ENCODE data around the gene ARL10.

ARL10 gene

GRCh38 chr5:176389135-176390123 lies 24.1 kb downstream of the ARL10 start:
- no peak for TF ChIP-seq CTCF (conservative IDR thresholded peaks at IDR 0.05; ENCODE audit: low read depth, low read length)
- DNase-seq (ENCODE audit: low read depth): no peak
- H3K4me3 ChIP-seq (ENCODE audit: low read length): peak overlapping the region; percentile 94

GRCh38 chr5:176391479-176391878 lies 26.2 kb downstream of the ARL10 start:
- no peak for DNase-seq (ENCODE audit: low read depth)
- TF ChIP-seq CTCF (conservative IDR thresholded peaks at IDR 0.05; ENCODE audit: low read depth, low read length): no peak
- no peak overlapping the region for H3K4me3 ChIP-seq (ENCODE audit: low read length)

GRCh38 chr5:176391999-176392398 lies 26.7 kb downstream of the ARL10 start:
- DNase-seq (ENCODE audit: low read depth): no peak
- no peak for TF ChIP-seq CTCF (conservative IDR thresholded peaks at IDR 0.05; ENCODE audit: low read depth, low read length)
- no peak overlapping the region for H3K4me3 ChIP-seq (ENCODE audit: low read length)

GRCh38 chr5:176392526-176392925 lies 27.2 kb downstream of the ARL10 start:
- no peak for TF ChIP-seq CTCF (conservative IDR thresholded peaks at IDR 0.05; ENCODE audit: low read depth, low read length)
- H3K4me3 ChIP-seq (ENCODE audit: low read length): no peak overlapping the region
- DNase-seq (ENCODE audit: low read depth): no peak

- DNase-seq (ENCODE audit: low read depth): no peak
- no peak overlapping the region for H3K4me3 ChIP-seq (ENCODE audit: low read length)
- no peak for TF ChIP-seq CTCF (conservative IDR thresholded peaks at IDR 0.05; ENCODE audit: low read depth, low read length)
These were observed 28.8 kb downstream of the ARL10 start for GRCh38 chr5:176394096-176394495.

- TF ChIP-seq CTCF (conservative IDR thresholded peaks at IDR 0.05; ENCODE audit: low read depth, low read length): no peak
- DNase-seq (ENCODE audit: low read depth): no peak
- no peak overlapping the region for H3K4me3 ChIP-seq (ENCODE audit: low read length)
These were observed 29.8 kb downstream of the ARL10 start for GRCh38 chr5:176394881-176395675.

All from retinal pigment epithelial cell (primary cell).